Osteocyte (in vitro differentiated cells): Measurements from ENCODE around the gene ZNF76. TPM values are rescaled to one million over a fixed set of nuclear protein-coding genes. Genes with fewer than 3 reads are reported as not detected.
A peak's percentile ranks its signal among the peaks of the same experiment; 100 is the strongest.

Experiments used
- DNase-seq: peaks from one replicate; pipeline ENCODE4 v3.0.0; 2021; ENCODE audit warnings: mixed read lengths; ENCODE audit not compliant: unreplicated experiment; ENCODE audit errors: extremely low spot score
- H3K27ac Mint-ChIP-seq: one replicate; pipeline ENCODE4 v1.8.0; 2021; ENCODE audit warnings: mild to moderate bottlenecking, mixed read lengths; ENCODE audit not compliant: unreplicated experiment
- H3K27me3 Mint-ChIP-seq: one replicate; pipeline ENCODE4 v1.8.0; 2021; ENCODE audit warnings: mixed read lengths; ENCODE audit not compliant: unreplicated experiment
- H3K36me3 Mint-ChIP-seq: one replicate; pipeline ENCODE4 v1.8.0; 2021; ENCODE audit warnings: mixed read lengths; ENCODE audit not compliant: unreplicated experiment
- H3K4me1 Mint-ChIP-seq: one replicate; pipeline ENCODE4 v1.8.0; 2021; ENCODE audit warnings: mixed read lengths; ENCODE audit not compliant: unreplicated experiment
- H3K4me3 Mint-ChIP-seq: one replicate; pipeline ENCODE4 v1.8.0; 2021; ENCODE audit warnings: mild to moderate bottlenecking, moderate library complexity, mixed read lengths; ENCODE audit not compliant: unreplicated experiment
- H3K9me3 Mint-ChIP-seq: one replicate; pipeline ENCODE4 v1.8.0; 2021; ENCODE audit warnings: mixed read lengths; ENCODE audit not compliant: unreplicated experiment
- total RNA-seq: library from RNA; stranded (reverse); gene quantifications from 2 replicates; pipeline ENCODE4 v1.2.1, GENCODE V29; 2021
- TF ChIP-seq, protein P1 (sequence below): fragments of 200-600 bp; sonication (generic); IDR thresholded peaks from 2 replicates; pipeline ENCODE4 v1.5.0; 2021; ENCODE audit warnings: antibody characterized with exemption, mild to moderate bottlenecking, moderate library complexity

Gene ZNF76
- total RNA-seq, 1 donor from 2014 or later, result 32.9 TPM

GRCh38 chr6:35258858-35259193 lies 709 bp upstream of the ZNF76 start:
- H3K36me3 Mint-ChIP-seq, result no peaks in the 10 kb centered on the region
- no peak for DNase-seq
- H3K4me1 Mint-ChIP-seq, result peaks cover 21% of the 10 kb centered on the region
- H3K27ac Mint-ChIP-seq, result peak overlapping the region; percentile 99
- H3K27me3 Mint-ChIP-seq, result no peaks in the 10 kb centered on the region
- H3K4me3 Mint-ChIP-seq, result peak overlapping the region; percentile 98
- TF ChIP-seq, protein P1, sequence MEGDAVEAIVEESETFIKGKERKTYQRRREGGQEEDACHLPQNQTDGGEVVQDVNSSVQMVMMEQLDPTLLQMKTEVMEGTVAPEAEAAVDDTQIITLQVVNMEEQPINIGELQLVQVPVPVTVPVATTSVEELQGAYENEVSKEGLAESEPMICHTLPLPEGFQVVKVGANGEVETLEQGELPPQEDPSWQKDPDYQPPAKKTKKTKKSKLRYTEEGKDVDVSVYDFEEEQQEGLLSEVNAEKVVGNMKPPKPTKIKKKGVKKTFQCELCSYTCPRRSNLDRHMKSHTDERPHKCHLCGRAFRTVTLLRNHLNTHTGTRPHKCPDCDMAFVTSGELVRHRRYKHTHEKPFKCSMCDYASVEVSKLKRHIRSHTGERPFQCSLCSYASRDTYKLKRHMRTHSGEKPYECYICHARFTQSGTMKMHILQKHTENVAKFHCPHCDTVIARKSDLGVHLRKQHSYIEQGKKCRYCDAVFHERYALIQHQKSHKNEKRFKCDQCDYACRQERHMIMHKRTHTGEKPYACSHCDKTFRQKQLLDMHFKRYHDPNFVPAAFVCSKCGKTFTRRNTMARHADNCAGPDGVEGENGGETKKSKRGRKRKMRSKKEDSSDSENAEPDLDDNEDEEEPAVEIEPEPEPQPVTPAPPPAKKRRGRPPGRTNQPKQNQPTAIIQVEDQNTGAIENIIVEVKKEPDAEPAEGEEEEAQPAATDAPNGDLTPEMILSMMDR, result peak; percentile 28
- H3K9me3 Mint-ChIP-seq, result no peaks in the 10 kb centered on the region

DNA sequence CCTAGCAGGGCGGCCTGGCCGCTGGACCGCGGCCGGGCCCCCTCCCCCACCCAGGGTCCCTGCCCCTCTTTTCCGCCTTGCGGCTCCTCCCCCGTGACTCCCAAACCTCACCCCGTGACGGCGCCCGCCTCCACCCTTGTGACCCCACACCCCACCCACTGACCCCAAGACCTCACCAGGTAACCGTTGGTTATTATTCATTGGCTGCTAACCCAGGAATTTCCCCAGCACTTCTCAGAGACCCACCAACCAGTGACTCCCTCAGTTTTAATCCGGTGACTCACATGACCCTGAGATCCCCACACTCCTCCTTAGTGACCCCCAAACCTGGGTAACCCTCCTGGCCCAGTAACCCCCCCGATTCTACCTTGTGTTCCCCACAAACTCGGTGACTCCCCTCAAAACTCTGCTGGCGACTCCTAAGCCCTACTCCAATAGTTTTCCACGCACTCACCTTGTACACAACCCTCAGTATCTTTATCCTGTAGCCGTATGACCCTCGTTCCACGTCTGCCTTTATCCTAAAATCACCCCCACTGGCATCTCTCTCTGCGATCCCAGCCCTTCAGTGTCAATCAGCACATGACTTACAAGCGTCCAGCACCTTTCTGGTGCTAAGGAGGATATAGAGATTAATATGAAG lies 534 bp downstream of the ZNF76 start:
- Mint-ChIP-seq H3K27me3 (no peaks in the 10 kb centered on the region), H3K4me3 (peak overlapping the region; percentile 98), H3K27ac (peak overlapping the region; percentile 85), H3K4me1 (peaks cover 21% of the 10 kb centered on the region), H3K9me3 (no peaks in the 10 kb centered on the region), H3K36me3 (no peaks in the 10 kb centered on the region)
- no peak for DNase-seq
- TF ChIP-seq, protein P1, result no peak

- peak overlapping the region; percentile 98 for H3K4me3 Mint-ChIP-seq
- no peaks in the 10 kb centered on the region for H3K9me3 Mint-ChIP-seq
- no peaks in the 10 kb centered on the region for H3K36me3 Mint-ChIP-seq
- TF ChIP-seq, protein P1, result no peak
- peak overlapping the region; percentile 85 for H3K27ac Mint-ChIP-seq
- H3K4me1 Mint-ChIP-seq, result peaks cover 26% of the 10 kb centered on the region
- DNase-seq, result no peak
- H3K27me3 Mint-ChIP-seq, result no peaks in the 10 kb centered on the region
Observed at GRCh38 chr6:35260591-35261570, 1.3 kb downstream of the ZNF76 start.

DNA sequence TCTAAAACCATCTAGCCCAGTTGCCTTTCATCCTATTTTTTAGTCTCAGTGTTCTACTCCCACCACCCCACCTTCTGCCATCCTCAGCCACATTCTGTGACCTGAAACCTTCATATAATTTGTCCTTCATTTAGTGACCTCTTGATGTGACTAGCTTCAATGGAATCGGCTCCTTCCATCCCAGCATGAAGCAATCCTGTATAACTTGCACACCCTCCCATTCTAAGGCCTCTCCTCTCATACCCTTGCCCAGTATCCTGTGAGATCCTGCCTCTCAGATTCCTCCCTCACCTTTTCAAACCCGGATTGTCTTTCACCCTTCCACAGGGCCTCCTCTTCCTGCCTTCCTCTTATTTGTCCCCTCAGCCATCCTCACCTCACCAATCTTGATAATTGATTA lies 3.1 kb downstream of the ZNF76 start:
- Mint-ChIP-seq H3K27ac (peak overlapping the region; percentile 4), H3K36me3 (peaks cover 2% of the 10 kb centered on the region), H3K27me3 (no peaks in the 10 kb centered on the region), H3K9me3 (no peaks in the 10 kb centered on the region), H3K4me1 (peaks cover 24% of the 10 kb centered on the region), H3K4me3 (no peak overlapping the region)
- TF ChIP-seq, protein P1, result no peak
- no peak for DNase-seq
